Fibroblast of gingiva (primary cell): ENCODE data around the gene ARFGAP1.
"Not testable (repeated sequence)": the region's sequence is repeated elsewhere in the genome, so short reads cannot be mapped to it uniquely, and the experiment has no call there.

Experiments used
- DNase-seq: peaks from one replicate; pipeline ENCODE4 v3.0.0-alpha.2; 2011; ENCODE audit warnings: low read depth

The ARFGAP1 gene

DNA sequence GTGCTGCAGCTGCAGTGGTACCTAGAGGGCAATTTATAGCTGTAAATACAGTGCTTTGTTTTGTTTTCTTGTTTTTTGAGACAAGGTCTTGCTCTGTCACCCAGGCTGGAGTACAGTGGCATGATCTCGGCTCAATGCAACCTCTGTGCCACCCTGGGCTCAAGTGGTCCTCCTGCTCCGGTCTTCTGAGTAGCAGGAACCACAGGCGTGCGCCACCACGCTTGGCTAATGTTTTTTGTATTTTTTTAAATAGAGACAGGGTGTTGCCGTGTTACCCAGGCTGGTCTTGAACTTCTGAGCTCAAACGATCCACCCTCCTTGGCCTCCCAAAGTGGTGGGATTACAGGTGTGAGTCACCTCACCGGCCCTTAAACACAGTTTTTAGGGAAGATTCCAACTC, 61.7 kb downstream of the ARFGAP1 start:
- DNase-seq: no peak

DNA sequence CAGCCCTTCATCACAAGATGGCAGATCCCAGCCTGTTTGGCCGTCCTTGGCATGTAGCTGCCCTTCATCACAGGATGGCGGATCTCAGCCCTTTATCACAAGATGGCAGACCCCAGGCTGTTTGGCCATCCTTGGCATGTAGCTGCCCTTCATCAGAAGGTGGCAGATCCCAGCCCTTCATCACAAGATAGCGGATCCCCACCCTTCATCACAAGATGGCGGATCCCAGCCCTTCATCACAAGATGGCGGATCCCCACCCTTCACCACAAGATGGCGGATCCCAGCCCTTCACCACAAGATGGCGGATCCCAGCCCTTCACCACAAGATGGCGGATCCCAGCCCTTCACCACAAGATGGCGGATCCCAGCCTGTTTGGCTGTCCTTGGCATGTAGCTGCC, 62.4 kb downstream of the ARFGAP1 start:
- not testable (repeated sequence) for DNase-seq

DNA sequence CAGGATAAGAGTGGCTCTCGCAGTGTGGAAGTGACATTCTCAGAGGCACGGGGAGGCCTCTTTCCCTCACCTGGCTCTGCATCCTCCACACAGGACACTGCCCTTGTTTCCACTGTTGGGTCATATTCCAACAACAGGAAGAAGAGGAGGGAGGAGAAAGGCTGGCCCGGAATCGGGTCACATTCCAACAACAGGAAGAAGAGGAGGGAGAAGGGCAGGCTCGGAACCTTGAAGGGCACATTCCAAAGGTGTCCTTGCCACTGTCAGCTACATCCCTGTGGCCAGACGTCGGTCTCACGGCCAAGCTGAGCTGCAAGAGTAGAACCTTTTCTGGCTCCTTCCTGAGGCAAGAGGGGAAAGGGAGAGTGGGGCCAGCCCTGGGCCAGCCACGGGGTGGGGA, 63.1 kb downstream of the ARFGAP1 start:
- no peak for DNase-seq

DNA sequence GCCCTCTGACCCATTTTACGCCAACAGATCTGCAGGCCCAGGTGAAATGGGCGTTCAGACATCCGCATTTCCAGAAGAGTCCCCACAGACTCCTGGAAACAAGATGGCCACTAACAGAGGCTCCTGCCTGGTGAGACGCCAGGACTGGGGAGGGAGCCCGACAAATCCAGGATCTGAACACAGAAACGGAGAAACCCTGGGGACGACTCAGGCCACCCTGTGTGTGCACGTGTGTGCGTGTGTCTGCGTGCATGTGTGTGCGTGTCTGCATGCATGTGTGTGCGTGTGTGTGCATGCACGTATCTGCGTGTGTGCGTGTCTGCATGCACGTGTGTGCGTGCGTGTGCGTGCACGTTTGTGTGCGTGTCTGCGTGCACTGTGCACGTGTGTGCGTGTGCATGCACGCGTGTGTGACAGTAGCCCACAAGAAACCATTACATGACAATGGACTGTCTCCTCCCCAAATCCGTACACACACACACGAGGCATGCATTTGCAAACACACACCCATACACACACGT, 63.7 kb downstream of the ARFGAP1 start:
- no peak for DNase-seq

GRCh38 chr20:63337786-63338420, 65.3 kb downstream of the ARFGAP1 start:
- no peak for DNase-seq
